A549 (cell line): ENCODE measurements around the gene DUSP1. TPM values are rescaled to one million over a fixed set of nuclear protein-coding genes. Genes with fewer than 3 reads are reported as not detected.

Experiments
- ATAC-seq, 2 experiments: fragments of 200-7000 bp in 1 of 2; fragments of >200 bp in 1 of 2; cut with Nextera tagmentation in 1 of 2; cut with Tn5 transposase in 1 of 2; 3 replicates each; pipeline versions ENCODE4 v1.8.0 to v1.9.1; 2018 to 2020; ENCODE audit warnings: mild to moderate bottlenecking in 1 of 2, moderate library complexity in 1 of 2
- CTCF ChIA-PET: fragments of 300-600 bp; sonication (Branson Sonifier 250); formaldehyde crosslinking; extraction: SDS; loops from one replicate; lab custom pipeline; 2021; ENCODE audit warnings: antibody characterized with exemption, inconsistent platforms; lab: Yijun Ruan, JAX
- POLR2A ChIA-PET: fragments of 350-600 bp; formaldehyde crosslinking; extraction: SDS; loops from one replicate; lab custom pipeline; 2021; ENCODE audit warnings: antibody characterized with exemption, inconsistent platforms; lab: Yijun Ruan, JAX
- DNase-seq, 2 experiments: peaks; one replicate each; pipeline versions ENCODE4 v3.0.0 to v3.0.0-alpha.2; 2011 to 2016; ENCODE audit warnings: low read depth in 1 of 2, low spot score in 1 of 2
- FAIRE-seq: peaks from 2 replicates; lab custom pipeline; 2011; peaks lifted over from hg19 to GRCh38; lab: Jason Lieb, UNC
- H3K27ac ChIP-seq, 2 experiments: fragments of >200 bp; sonication (Bioruptor Twin); formaldehyde crosslinking; 3 replicates each; pipeline ENCODE4 v1.5.1; 2016 to 2017
- H3K4me1 ChIP-seq: fragments of >200 bp; sonication (Bioruptor Twin); formaldehyde crosslinking; 3 replicates; pipeline ENCODE4 v1.6.1; 2016
- H3K4me2 ChIP-seq: fragments of >200 bp; sonication (Bioruptor Twin); formaldehyde crosslinking; 3 replicates; pipeline ENCODE4 v1.6.1; 2016
- H3K4me3 ChIP-seq: fragments of >200 bp; sonication (Bioruptor Twin); formaldehyde crosslinking; 3 replicates; pipeline ENCODE4 v1.5.1; 2016
- H3K9me3 ChIP-seq: fragments of >200 bp; sonication (Bioruptor Twin); formaldehyde crosslinking; 3 replicates; pipeline ENCODE4 v1.6.1; 2016
- BCL3 ChIP-seq: fragments of >200 bp; sonication (Bioruptor Twin); formaldehyde crosslinking; IDR thresholded peaks from 3 replicates; pipeline ENCODE4 v1.6.1; 2016
- BHLHE40 ChIP-seq: IDR thresholded peaks from 2 replicates; pipeline ENCODE4 v1.6.1; 2012; ENCODE audit warnings: low read depth, low read length, inconsistent platforms
- CBX2 ChIP-seq: fragments of 200-600 bp; sonication (generic); IDR thresholded peaks from 2 replicates; pipeline ENCODE4 v1.6.1; 2016; ENCODE audit warnings: low read depth, mild to moderate bottlenecking, borderline replicate concordance
- E2F6 ChIP-seq: IDR thresholded peaks from 2 replicates; pipeline ENCODE4 v1.6.1; 2012; ENCODE audit warnings: low read depth, borderline replicate concordance
- ESRRA ChIP-seq: fragments of 150-350 bp; IDR thresholded peaks from 2 replicates; pipeline ENCODE4 v1.6.1; 2014; ENCODE audit warnings: mild to moderate bottlenecking, low read length, borderline replicate concordance
- FOSB ChIP-seq: fragments of 250-450 bp; sonication (Bioruptor Pico); IDR thresholded peaks from 2 replicates; pipeline ENCODE4 v1.5.0; 2020; ENCODE audit warnings: mild to moderate bottlenecking, moderate library complexity
- FOSL2 ChIP-seq, 2 experiments: fragments of 450-650 bp in 1 of 2; fragments of >200 bp in 1 of 2; sonication (Bioruptor Twin) in 1 of 2; formaldehyde crosslinking; IDR thresholded peaks; 2 replicates each; pipeline versions ENCODE4 v1.5.0 to v1.6.1; 2016 to 2020; ENCODE audit warnings: mild to moderate bottlenecking in 1 of 2, moderate library complexity in 1 of 2
- HOXA7 ChIP-seq: fragments of 250-450 bp; sonication (Bioruptor Pico); IDR thresholded peaks from 2 replicates; pipeline ENCODE4 v1.5.0; 2020; ENCODE audit warnings: mild to moderate bottlenecking, moderate library complexity
- HOXB5 ChIP-seq: fragments of 250-450 bp; sonication (Bioruptor Pico); IDR thresholded peaks from 2 replicates; pipeline ENCODE4 v1.5.0; 2020; ENCODE audit warnings: mild to moderate bottlenecking, moderate library complexity
- JUN ChIP-seq, 2 experiments: fragments of >200 bp; sonication (Bioruptor Twin); formaldehyde crosslinking; IDR thresholded peaks; 2 replicates in 1 of 2; 3 replicates in 1 of 2; pipeline ENCODE4 v1.6.1; 2016 to 2017
- MAFK ChIP-seq: fragments of 450-650 bp; IDR thresholded peaks from 2 replicates; pipeline ENCODE4 v1.6.1; 2014; ENCODE audit not compliant: partially characterized antibody
- MAX ChIP-seq: IDR thresholded peaks from 2 replicates; pipeline ENCODE4 v1.6.1; 2012
- NPAS2 ChIP-seq: fragments of 250-450 bp; sonication (Bioruptor Pico); IDR thresholded peaks from 2 replicates; pipeline ENCODE4 v1.8.0; 2022; ENCODE audit warnings: mild to moderate bottlenecking, moderate library complexity, borderline replicate concordance
- POLR2A ChIP-seq: IDR thresholded peaks from 2 replicates; pipeline ENCODE4 v1.6.1; 2012; ENCODE audit warnings: mild to moderate bottlenecking, low read length
- POLR2AphosphoS2 ChIP-seq: conservative IDR thresholded peaks from 2 replicates; pipeline ENCODE4 v1.6.1; 2012; ENCODE audit warnings: low read length, improper control_type of control experiment, inconsistent platforms
- RAD21 ChIP-seq, 2 experiments: fragments of >200 bp in 1 of 2; sonication (Bioruptor Twin) in 1 of 2; formaldehyde crosslinking in 1 of 2; IDR thresholded peaks in 1 of 2; conservative IDR thresholded peaks in 1 of 2; 2 replicates in 1 of 2; 3 replicates in 1 of 2; pipeline ENCODE4 v1.6.1; 2012 to 2018; ENCODE audit warnings: inconsistent platforms in 1 of 2
- RARB ChIP-seq: fragments of 250-450 bp; sonication (Bioruptor Pico); IDR thresholded peaks from 2 replicates; pipeline ENCODE4 v1.8.0; 2021; ENCODE audit warnings: mild to moderate bottlenecking, moderate library complexity
- RNF2 ChIP-seq: fragments of 200-600 bp; sonication (generic); IDR thresholded peaks from 2 replicates; pipeline ENCODE4 v1.6.1; 2016; ENCODE audit warnings: low read depth, mild to moderate bottlenecking, antibody characterized with exemption, moderate library complexity, borderline replicate concordance
- SMC3 ChIP-seq: fragments of >200 bp; sonication (Bioruptor Twin); formaldehyde crosslinking; IDR thresholded peaks from 3 replicates; pipeline ENCODE4 v1.6.1; 2018; ENCODE audit warnings: inconsistent platforms
- TFCP2L1 ChIP-seq: fragments of 250-450 bp; sonication (Bioruptor Pico); IDR thresholded peaks from 2 replicates; pipeline ENCODE4 v1.5.0; 2021; ENCODE audit warnings: mild to moderate bottlenecking
- TP53 ChIP-seq: fragments of 250-450 bp; sonication (Bioruptor Pico); IDR thresholded peaks from 2 replicates; pipeline ENCODE4 v1.5.0; 2021; ENCODE audit warnings: mild to moderate bottlenecking, moderate library complexity
- USF2 ChIP-seq: fragments of 450-650 bp; IDR thresholded peaks from 2 replicates; pipeline ENCODE4 v1.6.1; 2014; ENCODE audit warnings: antibody characterized with exemption
- WGBS: methylation state at CpG from one replicate; pipeline ENCODE4 v1.1.6; 2017; ENCODE audit errors: missing lambda C conversion rate; 5-methylcytosine and 5-hydroxymethylcytosine counted together
- polyA plus RNA-seq, 4 experiments: library from polyadenylated mRNA; depleted of rRNA in 3 of 4; stranded (reverse); fragments of >200 nt; fragmentation: RNase III in 1 of 4; extraction: RNeasy Plus Mini Kit Qiagen cat#74134 plus additional on column Dnase treatment in 1 of 4; gene quantifications; 2 replicates in 3 of 4; 3 replicates in 1 of 4; pipeline ENCODE4 v1.2.3, GENCODE V29; 2011 to 2017
- TF ChIP-seq, protein P1 (sequence below): IDR thresholded peaks from 2 replicates; pipeline ENCODE4 v1.6.1; 2012
- TF ChIP-seq, protein P2 (sequence below): fragments of 250-450 bp; sonication (Bioruptor Pico); IDR thresholded peaks from 2 replicates; pipeline ENCODE4 v1.5.0; 2020; ENCODE audit warnings: low read depth, mild to moderate bottlenecking, moderate library complexity

The DUSP1 gene
- polyA plus RNA-seq, 2 of the 4 experiments (the other 2 are of a cell fraction), result 207 to 594 TPM

DNA sequence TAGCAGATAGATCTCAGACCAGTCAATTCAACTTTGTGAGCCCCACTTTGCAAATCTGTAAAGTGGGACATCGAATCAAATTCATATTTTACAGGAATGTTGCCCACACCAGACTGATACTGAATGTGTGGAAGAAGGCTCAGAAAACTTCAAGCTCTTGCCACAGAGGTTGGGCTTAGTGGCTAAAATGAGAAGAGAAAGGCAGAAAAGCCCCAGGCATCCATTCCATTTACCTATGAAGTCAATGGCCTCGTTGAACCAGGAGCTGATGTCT, 1.7 kb downstream of the DUSP1 start:
- TF ChIP-seq NPAS2 (CRISPR knock-in tag), result no peak
- no peak for TF ChIP-seq FOSL2 (IDR thresholded peaks at IDR 0.05)
- no peak for TF ChIP-seq FOSL2 (CRISPR knock-in tag; IDR thresholded peaks at IDR 0.05)
- TF ChIP-seq BCL3, result 0 out of 3 replicates have a peak, but pooled peaks have one; percentile 27
- TF ChIP-seq, all 56 proteins: peak for 1
- peak overlapping the region; percentile 89 for H3K4me2 ChIP-seq
- ATAC-seq, result no peak
- ChIA-PET CTCF (interaction anchor here (0.9 to 8.7 kb wide), 9 partner anchors 11 to 163 kb away, joined by 3 to 131 read pairs (median 8); no protein-coding TSS in a partner anchor), POLR2A (interaction anchor here (1.3 to 5.0 kb wide), 10 partner anchors 29 to 184 kb away, joined by 4 to 87 read pairs (median 22); no protein-coding TSS in a partner anchor)
- H3K4me1 ChIP-seq, result peaks cover 37% of the 10 kb centered on the region
- 0% methylated on average over 2 of the region's 2 CpGs for WGBS
- H3K9me3 ChIP-seq, result no peaks in the 10 kb centered on the region
- peak overlapping the region; percentile 97 to 100 for H3K27ac ChIP-seq
- no peak for DNase-seq
- FAIRE-seq, result no peak
- H3K4me3 ChIP-seq, result peak overlapping the region; percentile 75

- FAIRE-seq (no peak), ATAC-seq (no peak), DNase-seq (peak in 1 of 2 experiments; percentile 74)
- ChIA-PET POLR2A (interaction anchor here (0.5 to 5.0 kb wide), 9 partner anchors 52 to 185 kb away, joined by 3 to 87 read pairs (median 18); no protein-coding TSS in a partner anchor), CTCF (interaction anchor here (1.2 to 4.2 kb wide), 6 partner anchors 28 to 164 kb away, joined by 4 to 38 read pairs (median 6); no protein-coding TSS in a partner anchor)
- Histone ChIP-seq H3K4me1 (peaks cover 31% of the 10 kb centered on the region), H3K27ac (peak overlapping the region; percentile 97 to 100), H3K4me2 (peak overlapping the region; percentile 89), H3K9me3 (no peaks in the 10 kb centered on the region), H3K4me3 (peak overlapping the region; percentile 75)
- TF ChIP-seq, protein P1, sequence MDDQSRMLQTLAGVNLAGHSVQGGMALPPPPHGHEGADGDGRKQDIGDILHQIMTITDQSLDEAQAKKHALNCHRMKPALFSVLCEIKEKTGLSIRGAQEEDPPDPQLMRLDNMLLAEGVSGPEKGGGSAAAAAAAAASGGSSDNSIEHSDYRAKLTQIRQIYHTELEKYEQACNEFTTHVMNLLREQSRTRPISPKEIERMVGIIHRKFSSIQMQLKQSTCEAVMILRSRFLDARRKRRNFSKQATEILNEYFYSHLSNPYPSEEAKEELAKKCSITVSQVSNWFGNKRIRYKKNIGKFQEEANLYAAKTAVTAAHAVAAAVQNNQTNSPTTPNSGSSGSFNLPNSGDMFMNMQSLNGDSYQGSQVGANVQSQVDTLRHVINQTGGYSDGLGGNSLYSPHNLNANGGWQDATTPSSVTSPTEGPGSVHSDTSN, result peak; percentile 25; the same call in 1 of the 2 replicates
- TF ChIP-seq, protein P2, sequence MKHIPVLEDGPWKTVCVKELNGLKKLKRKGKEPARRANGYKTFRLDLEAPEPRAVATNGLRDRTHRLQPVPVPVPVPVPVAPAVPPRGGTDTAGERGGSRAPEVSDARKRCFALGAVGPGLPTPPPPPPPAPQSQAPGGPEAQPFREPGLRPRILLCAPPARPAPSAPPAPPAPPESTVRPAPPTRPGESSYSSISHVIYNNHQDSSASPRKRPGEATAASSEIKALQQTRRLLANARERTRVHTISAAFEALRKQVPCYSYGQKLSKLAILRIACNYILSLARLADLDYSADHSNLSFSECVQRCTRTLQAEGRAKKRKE (CRISPR knock-in tag), result peak; percentile 11; the same call in 1 of the 2 replicates
- TF ChIP-seq POLR2AphosphoS2, result 0 out of 2 replicates have a peak, but pooled peaks have one; percentile 85
- TF ChIP-seq BHLHE40, result no peak
- TF ChIP-seq USF2, result peak; percentile 58
- peak; percentile 94 for TF ChIP-seq FOSB (CRISPR knock-in tag)
- TF ChIP-seq TFCP2L1 (CRISPR knock-in tag), result peak; percentile 75; the same call in 1 of the 2 replicates
- peak; percentile 58; the same call in 1 of the 2 replicates for TF ChIP-seq RARB
- TF ChIP-seq SMC3, result peak; percentile 6; the same call in 2 of the 3 replicates
- TF ChIP-seq HOXB5 (CRISPR knock-in tag), result peak; percentile 67; the same call in 1 of the 2 replicates
- peak; percentile 36; the same call in 1 of the 2 replicates for TF ChIP-seq POLR2A
- TF ChIP-seq RNF2, result no peak
- peak; percentile 10; the same call in 1 of the 3 replicates for TF ChIP-seq BCL3
- no peak for TF ChIP-seq NPAS2 (CRISPR knock-in tag)
- TF ChIP-seq RAD21 (conservative IDR thresholded peaks at IDR 0.05 in 1 of 2, IDR thresholded peaks at IDR 0.05 in 1 of 2), result no peak
- no peak for TF ChIP-seq FOSL2 (IDR thresholded peaks at IDR 0.05)
- TF ChIP-seq FOSL2 (CRISPR knock-in tag; IDR thresholded peaks at IDR 0.05), result no peak; the same call in 1 of the 2 replicates
- peak; percentile 66; the same call in 1 of the 2 replicates for TF ChIP-seq HOXA7
- no peak for TF ChIP-seq ESRRA
- peak; percentile 40; the same call in 1 of the 2 replicates for TF ChIP-seq E2F6
- peak; percentile 56; the same call in 1 of the 2 replicates for TF ChIP-seq MAX
- TF ChIP-seq CBX2, result no peak
- TF ChIP-seq TP53 (CRISPR knock-in tag), result peak; percentile 82
- peak; percentile 99 for TF ChIP-seq MAFK
- peak; percentile 20 to 97; a peak in 4 of 5 replicates for TF ChIP-seq JUN (IDR thresholded peaks at IDR 0.05)
- WGBS, result 5% methylated on average over 18 of the region's 20 CpGs
Observed at GRCh38 chr5:172768573-172769341, 2.2 kb downstream of the DUSP1 start.
